ENCODE data around the gene VWA7.

VWA7 gene

DNA sequence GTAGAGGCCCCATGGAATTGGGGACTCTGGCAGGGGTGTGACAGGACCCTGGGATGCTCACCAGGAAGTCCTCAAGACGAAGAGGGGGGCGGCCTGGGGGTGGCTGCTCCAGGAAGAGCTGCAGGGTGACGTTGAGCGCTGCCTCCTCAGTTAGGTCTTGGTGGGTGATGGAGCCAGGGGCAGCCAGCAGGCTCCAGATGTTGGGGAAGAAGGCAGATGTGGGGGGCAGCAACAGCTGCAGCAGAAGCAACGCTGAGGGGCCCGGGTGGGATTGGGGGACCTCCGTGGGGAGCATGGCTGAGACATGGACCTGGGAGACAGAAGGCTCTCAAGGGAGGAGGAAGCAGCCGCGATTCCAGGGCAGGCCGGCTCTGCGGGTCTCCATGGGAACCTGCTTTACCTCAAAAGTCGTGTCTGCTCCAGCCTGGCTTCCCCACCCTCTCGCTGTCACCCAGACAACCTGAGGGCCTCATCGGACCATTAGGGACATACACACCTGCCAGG is 591 bp downstream of the VWA7 start:
- no peak for DNase-seq

- DNase-seq, result no peak
Measured at GRCh38 chr6:31775633-31776484, 1.3 kb downstream of the VWA7 start.

- no peak for DNase-seq
Measured at GRCh38 chr6:31775184-31775583, 1.9 kb downstream of the VWA7 start.

DNA sequence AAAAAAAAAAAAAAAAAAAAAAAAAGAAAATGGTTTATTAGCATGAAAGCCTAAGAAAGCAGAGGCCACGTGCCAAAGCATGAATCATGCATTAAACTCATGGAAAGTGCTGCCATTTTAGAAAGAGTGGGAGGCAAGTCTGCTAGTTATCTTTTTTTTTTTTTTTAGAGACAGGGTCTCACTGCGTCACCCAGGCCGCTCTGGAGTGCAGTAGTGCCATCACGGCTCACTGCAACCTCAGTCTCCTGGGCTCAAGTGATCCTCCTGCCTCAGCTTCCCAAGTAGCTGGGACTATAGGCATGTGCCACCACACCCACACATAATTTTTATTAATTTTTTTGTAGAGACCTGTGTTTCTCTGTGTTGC is 5.2 kb downstream of the VWA7 start:
- DNase-seq, result no peak

DNA sequence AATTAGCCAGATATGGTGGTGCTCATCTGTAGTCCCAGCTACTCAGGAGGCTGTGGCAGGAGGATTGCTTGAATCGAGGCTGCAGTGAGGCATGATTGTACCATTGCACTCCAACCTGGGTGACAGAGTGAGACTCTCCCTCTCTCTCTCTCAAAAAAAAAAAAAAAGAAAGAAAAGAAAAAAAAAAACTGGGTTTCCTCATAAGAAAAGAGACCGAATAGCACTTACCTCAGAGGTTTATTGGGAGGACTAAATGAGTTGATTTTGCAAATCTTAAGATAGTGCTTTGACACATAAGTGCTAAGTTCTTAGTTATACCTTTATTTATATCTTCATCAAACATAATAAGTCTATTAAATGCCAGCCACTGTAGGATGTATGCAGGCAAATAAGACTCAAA is 6.3 kb downstream of the VWA7 start:
- DNase-seq, result no peak

DNA sequence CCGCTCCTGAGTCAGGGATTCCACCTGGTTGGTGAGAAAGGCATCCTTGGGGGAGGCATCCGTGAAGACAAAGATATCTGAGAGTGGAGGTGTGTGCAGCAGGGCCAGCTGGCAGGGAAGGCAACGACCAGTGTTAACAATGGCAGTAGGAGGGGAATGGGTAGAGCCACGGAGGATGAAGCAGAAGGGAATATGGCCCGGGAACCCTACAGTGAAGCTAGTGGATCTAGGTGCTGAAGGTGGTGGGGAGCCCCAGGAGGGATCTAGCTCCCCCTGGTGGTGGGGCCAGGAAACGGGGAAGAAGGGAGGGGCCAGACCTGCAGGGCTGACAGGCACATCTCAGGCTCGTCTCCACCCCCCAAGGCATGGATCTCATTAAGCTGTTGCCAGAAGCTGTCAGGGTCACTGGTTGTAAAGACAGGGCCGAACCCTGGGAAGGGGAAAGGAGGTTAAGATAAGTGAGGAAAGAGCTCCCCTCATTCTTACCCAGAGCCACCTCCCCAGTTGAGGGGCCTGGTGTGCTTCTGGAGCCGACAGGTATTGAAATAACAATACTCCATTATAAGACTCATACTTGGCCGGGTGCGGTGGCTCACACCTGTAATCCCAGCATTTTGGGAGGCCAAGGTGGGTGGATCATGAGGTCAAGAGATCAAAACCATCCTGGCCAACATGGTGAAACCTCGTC is 7.3 kb downstream of the VWA7 start:
- DNase-seq, result peak; percentile 86

DNA sequence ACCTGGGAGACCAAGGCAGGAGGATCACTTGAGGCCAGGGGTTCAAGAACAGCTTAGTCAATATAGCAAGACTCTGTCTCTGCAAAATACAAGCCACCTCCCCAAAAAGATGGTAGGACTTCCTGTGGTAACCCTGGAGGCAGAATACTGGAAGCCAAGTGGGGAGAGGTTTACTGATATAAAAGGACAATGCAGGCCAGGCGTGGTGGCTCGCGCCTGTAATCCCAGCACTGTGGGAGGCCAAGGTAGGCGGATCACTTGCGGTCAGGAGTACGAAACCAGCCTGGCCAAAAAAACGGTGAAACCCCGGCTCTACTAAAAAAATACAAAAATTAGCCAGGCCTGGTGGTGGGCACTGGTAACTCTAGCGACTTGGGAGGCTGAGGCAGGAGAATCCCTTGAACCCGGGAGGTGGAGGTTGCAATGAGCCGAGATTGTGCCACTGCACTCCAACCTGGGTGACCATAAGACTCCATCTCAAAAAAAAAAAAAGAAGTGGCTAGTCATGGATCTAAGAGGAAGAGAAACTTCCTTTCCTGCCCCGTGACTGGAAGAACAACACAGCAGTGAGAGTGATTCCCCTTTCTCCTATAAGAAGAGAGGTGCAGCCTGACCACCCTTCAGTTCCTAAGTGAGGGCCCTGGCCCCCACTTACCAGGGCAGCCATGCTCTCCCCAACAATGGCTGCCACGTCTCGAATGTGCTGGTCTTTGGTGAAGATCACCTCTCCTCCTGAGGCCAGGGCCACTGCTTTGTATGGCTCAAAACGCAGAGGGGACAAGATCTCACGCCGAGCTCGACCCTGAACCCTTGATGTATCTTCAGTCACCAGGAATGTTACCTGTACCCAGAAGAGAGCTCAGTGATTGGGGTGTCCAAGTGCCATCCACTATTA is 8.5 kb downstream of the VWA7 start:
- no peak for DNase-seq

DNA sequence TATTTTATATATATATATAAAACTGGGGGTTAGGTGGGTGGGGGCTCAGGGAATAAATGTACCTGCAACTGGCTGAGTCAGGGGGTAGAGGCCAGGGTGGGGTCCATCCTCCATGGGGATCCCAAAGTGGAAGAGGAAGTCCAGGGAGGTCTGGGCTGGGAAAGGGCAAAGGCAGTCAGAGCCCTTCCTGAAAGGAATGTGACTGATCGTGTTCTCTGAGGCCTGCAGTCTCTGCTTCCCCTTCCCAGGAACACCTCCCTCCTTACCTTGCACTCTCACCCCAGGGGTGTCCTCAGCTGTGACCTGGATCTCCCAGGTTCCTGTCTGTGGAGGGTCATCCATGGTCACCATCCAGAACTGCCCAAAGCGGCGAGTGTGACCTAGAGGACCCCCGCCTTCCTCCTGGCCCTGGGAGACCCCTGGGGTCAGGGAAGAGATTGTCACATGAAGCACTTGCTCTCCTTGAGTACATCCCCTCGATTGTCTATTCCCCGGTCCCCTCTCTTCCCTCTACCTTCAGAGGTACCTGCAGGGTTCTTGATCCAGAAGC is 10.0 kb downstream of the VWA7 start:
- DNase-seq, result no peak

GRCh38 chr6:31765910-31766794 is 11.0 kb downstream of the VWA7 start:
- no peak for DNase-seq

GRCh38 chr6:31765559-31765909 is 11.6 kb downstream of the VWA7 start:
- no peak for DNase-seq

DNA sequence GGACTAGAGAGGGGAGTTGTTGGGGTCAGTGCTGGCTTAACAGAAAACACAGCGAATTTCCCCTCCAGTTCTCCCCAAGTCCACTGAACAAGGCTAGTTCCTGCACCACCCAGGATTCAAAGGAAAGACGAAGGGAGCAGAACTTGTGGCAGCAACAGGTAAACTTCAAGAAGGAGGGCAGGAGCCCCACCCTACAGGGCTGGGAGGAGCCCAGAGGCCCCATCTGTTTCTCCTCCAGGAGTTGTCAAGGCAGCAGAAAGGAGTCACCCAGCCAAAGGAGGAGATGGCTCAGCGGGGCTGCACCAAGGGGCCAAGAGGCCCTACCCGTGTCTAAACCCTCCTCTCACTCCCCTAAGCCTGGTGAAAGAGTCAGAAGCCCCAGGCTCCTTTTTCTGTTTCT is 12.9 kb downstream of the VWA7 start:
- DNase-seq, result no peak

DNA sequence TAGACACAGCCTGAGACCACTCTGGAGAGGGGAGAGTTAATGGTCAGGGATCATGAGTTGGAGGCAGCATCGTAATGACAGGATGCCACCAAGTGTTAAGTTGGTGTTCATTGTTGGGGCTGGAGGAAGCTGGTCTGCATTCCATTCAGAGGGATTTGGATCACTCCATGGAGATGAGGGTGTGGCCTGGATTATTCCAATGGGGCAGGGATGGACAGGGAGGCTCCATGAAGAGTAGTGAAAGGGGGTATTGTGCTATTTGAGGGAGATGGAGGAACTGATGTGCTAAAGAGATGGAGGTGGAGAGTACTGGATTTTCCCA is 13.5 kb downstream of the VWA7 start:
- no peak for DNase-seq

DNA sequence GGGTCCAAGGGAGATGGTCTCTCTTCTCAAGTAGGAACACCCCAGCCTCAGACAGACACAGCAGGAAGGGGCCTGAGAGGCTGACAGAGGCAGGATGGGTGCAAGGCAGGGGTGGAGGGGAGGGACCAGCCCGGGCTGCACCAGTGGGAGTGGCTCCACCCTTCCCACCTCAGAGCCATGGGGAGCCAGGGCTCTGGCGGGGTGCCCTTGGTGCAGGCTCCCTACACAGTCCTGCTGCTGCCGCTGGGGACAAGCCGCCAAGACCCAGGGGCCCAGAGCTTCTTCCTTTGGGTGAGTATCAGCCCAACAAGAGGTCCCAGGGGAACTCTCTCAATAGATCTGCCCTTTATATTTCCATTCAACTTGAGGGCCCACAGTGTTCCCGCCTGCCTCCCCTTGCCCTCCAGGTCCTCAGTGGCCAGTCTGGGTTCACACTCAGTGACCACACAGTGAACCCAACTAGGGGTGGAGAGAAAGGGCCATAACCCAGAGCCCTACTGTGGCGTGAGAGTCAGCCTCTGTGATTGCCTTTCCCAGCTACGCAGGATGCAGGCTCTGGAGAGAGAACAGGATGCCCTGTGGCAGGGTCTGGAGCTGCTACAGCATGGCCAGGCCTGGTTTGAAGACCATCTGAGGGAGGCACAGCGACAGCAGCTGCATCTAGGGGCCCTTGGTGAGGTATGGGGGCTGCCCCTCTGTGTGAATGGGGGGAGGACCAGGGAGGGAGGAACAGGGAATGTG is 14.1 kb downstream of the VWA7 start:
- no peak for DNase-seq

GRCh38 chr6:31762356-31762755 is 14.8 kb downstream of the VWA7 start, which contains the start of gene SAPCD1:
Gene SAPCD1, plus strand, starts transcription at chr6:31762656. Its CDS starts 399 bp downstream, at chr6:31763055.
- no peak for DNase-seq

DNA sequence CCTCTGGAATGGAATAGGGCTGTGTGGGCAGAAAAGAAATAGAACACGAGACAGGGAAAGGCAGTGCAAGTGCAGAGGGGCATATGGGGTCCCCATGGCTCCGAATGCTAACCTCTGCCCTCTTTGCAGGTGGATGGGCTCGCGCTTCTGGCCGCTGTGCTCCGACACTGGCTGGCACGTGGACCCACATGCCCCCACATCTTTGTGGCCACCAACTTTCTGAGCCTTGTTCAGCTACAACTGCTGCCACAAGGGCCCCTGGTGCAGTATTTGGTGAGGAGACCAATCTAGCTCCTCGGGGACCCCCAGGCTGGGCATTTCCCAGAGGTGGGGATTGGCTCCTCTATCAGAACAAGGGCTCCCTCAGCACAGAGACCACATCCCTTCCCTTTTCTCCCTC is 15.8 kb downstream of the VWA7 start:
- no peak for DNase-seq

GRCh38 chr6:31760790-31761189 is 16.3 kb downstream of the VWA7 start:
- DNase-seq, result no peak

- no peak for DNase-seq
Measured at GRCh38 chr6:31758281-31758680, 18.8 kb downstream of the VWA7 start.

GRCh38 chr6:31752739-31753319 is 24.3 kb downstream of the VWA7 start:
- DNase-seq, result no peak

- DNase-seq, result no peak
Measured at GRCh38 chr6:31750411-31751022, 26.6 kb downstream of the VWA7 start.

DNA sequence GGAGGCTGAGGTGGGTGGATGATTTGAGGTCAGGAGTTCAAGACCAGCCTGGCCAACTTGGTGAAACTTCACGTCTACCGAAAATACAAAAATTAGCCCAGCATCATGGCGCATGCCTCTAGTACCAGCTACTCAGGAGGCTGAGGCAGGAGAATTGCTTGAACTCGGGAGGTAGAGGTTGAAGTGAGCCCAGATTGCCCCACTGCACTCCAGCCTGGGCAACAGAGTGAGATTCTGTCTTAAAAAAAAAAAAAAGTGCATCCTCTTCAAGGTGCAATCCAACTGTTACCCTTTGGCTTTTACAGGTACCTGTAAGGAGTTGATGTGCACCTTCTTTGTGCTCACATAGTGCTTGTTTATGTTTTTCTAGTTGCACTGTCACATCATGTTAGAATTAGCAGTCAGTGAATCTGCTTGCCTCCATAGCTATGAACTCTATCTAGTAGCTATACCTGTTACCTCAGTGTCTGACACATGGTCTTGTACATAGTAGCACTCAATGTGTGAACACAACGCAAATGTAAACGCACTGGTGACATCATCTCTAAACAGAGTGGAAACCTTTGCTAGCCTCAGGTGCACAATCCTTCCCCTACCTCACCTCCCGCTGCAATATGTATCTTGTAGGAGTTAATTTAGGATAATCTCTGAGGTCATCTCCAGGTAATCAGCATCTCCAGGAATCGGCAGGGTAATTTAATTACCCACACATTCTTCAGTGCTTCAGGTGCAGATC is 27.7 kb downstream of the VWA7 start:
- DNase-seq, result no peak
